NCI-H146 treated with DMSO at 0.1 percent for 48 hours (cell line): ENCODE results near the gene PCNX2.

ENCODE experiments used
- DNase-seq: peaks from one replicate; lab custom pipeline; 2025; ENCODE audit not compliant: unreplicated experiment; lab: John Stamatoyannopoulos, UW

PCNX2 gene, protein sequence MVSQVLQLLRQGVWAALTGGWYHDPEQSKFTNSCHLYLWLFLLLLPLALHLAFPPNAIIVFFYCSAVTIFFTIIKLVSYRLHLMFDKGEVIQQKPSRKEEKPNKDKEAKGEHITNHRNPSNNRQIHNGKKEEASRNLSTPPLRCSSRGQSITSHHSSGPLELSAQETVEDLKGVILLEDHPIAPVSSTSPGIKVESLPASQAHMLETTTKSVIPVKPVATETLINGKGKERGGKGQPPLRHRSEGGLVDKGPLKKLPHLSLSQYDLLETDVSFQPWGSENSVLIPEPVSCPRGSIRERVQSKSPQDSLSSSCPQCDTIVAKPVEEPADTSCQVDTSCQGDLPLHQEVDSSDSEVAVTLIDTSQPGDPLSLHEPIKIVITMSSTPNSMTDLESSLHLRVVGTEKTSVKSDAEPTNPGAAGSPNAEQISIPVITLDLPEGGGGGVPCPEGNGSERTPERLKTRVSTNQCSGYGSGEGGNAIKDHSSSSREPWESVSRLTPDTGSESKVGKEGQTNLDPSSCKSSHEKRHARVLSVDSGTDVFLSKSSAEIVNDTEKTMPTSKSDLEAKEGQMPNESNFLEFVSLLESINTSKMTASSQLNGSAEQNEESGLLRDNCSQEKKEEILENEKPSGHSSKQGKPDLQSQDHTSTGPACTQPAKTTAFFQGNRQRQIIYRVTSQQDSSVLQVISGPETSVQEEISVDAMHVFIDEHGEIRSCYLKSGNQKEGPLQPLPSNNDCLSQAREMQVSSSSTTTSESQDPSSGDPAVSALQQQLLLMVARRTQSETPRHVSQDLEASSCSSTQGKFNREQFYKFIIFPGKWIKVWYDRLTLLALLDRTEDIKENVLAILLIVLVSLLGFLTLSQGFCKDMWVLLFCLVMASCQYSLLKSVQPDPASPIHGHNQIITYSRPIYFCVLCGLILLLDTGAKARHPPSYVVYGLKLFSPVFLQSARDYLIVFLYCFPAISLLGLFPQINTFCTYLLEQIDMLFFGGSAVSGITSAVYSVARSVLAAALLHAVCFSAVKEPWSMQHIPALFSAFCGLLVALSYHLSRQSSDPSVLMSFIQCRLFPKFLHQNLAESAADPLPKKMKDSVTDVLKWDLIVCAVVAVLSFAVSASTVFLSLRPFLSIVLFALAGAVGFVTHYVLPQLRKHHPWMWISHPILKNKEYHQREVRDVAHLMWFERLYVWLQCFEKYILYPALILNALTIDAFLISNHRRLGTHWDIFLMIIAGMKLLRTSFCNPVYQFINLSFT (N-terminal part only)

DNA sequence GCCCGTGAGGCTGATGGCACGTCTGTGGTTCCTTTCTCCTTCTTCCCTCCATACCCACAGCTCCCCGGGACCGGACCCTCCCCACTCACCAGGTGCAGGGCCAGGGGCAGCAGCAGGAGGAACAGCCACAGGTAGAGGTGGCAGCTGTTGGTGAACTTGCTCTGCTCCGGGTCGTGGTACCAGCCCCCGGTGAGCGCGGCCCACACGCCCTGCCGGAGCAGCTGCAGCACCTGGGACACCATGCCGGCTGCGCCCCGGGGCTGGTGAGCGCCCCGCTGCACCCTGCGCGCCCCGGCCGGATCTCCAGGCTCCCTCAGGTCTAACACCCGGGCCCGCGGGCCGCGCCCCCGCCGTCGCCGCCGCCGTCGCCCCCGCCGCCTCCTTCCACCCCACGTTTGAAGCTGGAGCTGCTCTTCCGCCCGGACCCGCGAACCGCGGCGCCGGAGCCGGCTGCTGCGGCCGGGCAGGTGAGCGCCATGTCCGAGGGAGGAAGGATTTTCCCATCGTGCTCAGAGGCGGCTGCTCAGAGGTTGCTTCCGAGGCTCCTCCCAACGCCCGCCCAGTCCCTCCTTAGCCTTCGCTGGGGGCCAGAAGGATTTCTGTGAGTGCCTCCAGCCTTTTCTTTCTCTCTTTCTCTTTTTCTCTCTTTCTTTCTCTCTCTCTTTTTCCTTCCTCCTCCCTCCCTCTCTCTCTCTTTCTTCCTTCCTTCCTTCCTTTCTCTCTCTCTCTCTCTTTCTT, at the start of gene PCNX2:
TSS of gene PCNX2 (minus strand) at position 489 of the 738 bp plus-strand sequence. CDS start at position 242, 247 bp downstream.
- DNase-seq = peak; percentile 77

DNA sequence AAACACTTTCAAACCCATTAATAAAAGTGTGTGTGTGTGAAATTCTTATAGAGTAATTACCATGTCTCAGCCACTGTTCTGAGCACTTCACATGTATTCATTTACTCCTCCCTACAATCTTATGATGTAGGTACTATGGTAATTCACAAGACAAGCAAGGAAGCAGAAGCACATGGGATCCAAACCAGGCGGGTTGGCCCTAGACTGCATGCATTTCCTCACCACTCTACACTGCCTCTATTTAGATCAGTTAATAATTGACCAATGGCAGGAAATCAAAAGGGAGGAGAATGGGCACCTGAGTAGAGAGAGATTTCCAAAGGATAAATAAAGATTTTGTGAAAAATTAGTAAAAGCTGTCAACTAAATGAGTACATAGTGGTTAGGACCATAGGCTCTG, 47.7 kb upstream of the PCNX2 start:
- no peak for DNase-seq

DNA sequence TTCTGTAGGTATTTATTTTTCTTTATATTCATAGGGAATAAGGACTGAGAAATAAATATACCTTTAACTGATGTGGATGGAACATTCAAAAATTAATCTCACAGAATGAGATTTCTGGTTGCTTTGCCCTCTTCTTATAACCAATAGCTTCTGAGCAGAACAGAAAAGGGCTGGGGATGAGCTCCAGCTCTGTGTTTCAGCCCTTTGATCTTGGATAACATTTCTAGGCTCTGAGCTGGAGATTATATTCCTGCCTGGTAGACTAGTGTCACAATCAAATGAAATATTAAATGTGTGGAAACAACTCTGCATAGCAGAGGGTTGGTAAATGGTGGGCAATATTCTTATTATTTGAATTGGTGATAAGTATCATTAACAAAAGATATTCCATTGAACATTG, 46.6 kb upstream of the PCNX2 start:
- no peak for DNase-seq

DNA sequence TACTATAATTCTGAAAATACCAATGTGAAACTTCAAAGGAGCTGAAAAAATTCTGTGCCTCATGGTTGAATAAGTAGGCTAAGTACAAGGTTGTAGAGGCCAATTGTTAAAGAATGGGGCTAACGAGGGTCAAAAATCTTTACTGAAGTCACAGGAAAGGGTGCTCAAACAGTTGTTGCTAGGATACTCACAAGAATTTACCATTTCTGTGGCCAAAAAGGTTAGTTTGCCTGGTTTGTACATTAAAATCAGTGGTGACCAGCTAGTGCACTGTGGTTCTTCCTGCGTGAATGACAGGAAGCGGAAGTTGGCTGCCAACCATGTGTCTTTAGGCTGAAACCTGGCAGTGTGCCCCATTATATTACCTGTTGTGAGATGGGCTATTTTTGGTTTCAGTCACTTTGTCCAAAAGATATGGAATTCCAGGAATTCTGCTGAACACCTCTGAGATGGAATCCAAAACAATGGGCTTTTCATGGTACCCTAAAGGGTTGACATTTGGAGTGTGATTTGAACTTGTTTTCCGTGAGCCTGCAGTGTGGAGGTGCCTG, 45.5 kb upstream of the PCNX2 start:
- no peak for DNase-seq

DNA sequence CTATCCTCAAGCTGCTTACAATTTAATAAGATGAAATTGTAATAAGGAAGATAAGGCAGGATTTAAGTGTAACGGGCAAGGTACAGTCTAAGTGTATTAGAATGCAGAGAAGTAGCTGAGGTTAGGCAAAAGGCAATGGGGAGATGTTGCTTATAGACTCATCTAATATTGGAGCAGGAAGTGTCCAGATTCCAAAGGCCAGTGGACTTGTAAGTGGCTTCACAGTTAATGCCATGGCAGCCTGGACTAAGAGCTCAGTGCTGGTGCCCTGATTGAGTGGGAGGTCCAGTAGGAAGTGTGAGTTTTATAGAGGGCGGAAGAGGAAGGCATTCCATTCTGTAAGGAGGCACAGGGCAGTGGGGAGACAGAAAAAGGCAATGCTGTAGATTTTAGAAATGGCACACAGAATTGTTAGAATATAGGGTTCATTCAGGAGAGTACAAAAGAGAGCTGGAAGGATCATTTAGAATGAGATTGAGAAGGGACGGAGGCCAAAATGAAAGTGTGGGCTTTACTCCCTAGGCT, 44.6 kb upstream of the PCNX2 start:
- no peak for DNase-seq

DNA sequence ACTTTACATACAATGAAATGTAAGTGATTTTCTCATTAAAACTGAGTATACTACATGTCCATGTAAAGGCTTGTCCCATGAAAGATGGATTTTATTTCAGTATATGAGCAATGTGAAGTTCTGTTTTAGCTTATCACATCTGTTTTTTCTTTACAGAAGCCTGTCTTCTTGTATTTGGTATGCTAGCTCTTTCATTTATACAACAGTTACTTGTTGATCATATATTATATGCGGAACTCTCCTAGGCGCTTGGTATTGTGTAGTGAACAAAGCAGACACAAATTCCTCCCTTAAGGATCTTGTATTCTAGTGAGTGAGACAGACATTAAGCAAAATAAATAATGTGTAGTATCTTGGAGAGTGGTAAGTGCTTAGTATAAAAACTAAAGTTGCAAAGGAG, 42.6 kb upstream of the PCNX2 start:
- DNase-seq = no peak

DNA sequence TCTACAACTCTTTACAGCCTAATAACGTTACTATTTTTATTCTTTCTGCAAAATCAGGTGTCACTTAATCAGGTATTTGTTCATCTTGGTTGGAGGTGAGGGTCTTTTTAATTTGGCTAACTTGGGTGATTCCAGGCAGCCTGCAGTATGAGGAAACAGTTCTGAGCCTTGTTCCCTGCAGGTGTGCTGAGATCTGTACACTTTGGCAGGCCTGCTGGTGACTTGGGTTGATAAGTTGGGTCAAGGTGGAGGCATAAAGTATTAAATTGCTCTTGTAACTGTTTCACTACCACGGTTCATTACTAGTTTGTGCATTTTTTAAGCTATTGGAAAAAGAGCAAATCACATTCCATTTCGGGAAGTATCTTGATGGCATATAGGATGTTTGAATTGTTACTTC, 42.0 kb upstream of the PCNX2 start:
- no peak for DNase-seq

DNA sequence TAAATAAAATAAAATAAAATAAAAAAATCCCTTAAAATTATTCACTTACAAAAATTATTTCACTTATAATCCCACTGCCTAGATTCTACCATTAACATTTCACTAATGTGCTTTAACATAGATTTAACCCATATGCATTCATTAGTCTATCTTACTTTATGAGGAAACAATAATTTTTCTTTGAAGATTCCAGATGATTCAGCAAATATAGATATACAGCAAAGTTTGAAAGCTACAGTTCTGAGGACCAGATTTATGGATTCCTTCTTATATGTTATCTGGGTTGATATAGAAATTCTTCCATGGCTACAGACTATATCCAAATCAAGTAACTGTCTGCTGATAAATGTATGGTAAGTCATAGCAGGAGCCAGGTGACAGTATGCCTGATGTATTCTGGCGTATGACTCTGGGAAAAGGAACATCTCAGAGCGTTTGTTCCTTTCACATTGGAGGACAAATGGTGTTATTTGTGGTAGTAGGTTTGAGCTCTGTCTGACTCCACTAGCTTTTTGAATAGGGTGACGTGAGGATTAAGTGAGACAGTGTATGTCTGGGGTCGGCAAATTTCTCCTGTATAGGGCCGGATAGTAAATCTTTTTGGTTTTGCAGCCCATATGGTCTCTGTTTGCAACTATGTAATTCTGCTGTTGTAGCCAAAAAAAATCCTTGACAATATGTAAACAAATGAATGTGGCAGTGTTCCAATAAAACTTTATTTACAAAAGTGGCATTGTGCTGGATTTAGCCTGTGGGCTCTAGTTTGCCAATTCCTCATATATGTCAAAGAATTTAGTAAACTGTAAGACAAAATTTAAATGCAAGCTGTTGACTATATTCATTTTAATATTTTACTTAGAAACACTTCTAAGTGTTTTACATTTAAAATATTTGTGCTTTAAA, 41.3 kb upstream of the PCNX2 start:
- no peak for DNase-seq

DNA sequence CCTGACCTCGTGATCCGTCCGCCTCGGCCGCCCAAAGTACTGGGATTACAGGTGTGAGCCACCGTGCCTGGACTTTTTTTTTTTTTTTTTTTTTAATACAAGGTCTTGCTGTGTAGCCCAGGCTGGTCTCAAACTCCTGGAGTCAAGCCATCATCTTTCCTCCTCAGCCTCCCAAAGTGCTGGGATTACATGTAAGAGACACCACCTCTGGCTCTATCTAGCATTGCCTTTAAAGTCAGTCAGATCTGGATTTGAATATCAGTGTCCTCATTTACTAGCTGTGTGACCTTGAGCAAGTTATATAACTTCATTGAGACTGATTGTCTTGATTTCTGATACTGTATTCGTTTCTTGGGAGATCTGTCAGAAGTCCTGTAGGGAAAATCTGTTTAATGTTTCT, 38.6 kb upstream of the PCNX2 start:
- DNase-seq = no peak

DNA sequence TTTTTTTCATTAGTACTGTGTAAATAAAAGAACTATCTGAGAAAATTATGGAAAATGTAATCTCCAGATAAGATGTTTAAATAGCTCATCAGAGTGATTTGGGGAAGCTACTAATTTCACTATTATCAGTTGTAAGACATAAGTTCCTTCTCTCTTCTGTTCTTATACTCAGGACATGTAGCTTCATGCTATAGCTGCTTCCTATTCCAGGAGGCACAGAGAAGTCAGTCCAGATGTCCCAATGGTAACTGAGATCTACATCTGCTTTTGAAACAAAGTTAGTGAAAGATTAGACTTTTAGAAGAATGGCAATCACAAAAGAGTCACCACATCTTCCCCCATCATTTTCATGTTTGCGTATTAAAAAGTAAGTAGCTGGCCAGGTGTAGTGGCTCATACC, 37.6 kb upstream of the PCNX2 start:
- no peak for DNase-seq

DNA sequence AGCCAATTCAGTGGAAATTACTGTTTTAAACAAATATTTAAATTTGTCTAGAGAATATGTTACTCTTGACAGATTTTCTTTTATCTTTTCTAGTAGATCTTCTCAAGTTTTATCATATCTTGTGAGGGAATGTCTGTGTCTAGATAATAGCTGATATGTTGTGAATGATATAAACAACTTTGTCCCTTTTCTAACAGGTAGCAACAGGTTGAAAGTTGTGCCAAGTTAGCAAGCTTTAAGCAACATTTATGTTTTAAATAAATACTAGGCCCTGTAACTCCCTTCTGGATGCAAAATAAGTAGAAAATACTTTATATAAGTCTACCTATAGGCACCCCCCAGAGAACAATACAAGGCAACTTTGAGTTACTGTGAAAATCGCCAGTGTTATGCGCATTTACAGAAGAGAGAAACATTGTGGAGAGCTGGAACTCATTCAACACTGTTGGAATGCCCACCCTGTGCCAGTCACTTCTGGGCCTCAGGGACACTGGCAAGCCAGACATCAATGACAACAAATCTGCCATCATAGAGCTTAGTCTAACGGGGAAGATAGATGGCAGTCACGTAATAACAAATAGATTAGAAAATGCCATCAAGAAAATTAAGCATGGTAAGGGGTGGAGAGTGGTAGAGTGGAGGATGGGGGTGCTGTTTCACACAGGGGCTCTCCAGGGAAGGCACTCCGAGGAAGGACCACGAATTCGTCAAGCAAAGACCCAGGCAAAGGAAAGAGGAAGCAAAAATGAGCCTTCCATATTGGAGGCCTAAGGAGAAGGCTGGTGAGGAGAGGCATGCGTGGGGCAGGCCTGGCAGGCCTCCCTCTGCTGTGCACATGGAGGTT, 36.4 kb upstream of the PCNX2 start:
- no peak for DNase-seq

DNA sequence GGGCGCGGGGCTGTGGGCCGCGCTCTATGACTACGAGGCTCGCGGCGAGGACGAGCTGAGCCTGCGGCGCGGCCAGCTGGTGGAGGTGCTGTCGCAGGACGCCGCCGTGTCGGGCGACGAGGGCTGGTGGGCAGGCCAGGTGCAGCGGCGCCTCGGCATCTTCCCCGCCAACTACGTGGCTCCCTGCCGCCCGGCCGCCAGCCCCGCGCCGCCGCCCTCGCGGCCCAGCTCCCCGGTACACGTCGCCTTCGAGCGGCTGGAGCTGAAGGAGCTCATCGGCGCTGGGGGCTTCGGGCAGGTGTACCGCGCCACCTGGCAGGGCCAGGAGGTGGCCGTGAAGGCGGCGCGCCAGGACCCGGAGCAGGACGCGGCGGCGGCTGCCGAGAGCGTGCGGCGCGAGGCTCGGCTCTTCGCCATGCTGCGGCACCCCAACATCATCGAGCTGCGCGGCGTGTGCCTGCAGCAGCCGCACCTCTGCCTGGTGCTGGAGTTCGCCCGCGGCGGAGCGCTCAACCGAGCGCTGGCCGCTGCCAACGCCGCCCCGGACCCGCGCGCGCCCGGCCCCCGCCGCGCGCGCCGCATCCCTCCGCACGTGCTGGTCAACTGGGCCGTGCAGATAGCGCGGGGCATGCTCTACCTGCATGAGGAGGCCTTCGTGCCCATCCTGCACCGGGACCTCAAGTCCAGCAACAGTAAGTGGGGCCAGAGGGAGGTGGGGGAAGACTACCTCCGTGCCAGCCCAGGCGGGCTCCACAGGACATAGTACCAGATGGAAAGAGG, 32.8 kb upstream of the PCNX2 start:
- peak; percentile 25 for DNase-seq

DNA sequence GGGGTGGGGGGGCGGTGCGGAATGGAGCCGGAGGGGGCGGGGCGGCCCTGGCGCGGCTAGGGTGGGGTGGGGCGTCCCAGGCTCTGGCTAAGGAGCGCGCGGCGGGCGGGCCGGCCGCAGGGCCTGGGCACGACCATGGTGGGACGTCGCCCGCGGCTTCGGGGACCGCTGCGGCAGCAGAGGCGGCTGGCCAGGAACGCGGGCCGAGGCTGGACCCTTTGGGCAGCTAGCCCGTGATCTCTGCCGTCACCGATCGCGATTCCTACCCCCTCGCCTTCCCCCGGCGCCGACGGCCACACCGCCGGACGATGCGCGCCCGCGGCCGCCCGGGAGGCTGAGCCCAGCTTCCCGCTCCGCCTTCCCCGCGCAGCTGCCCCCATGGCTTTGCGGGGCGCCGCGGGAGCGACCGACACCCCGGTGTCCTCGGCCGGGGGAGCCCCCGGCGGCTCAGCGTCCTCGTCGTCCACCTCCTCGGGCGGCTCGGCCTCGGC, 32.2 kb upstream of the PCNX2 start, which contains the start of gene MAP3K21:
TSS of gene MAP3K21 (plus strand) at position 74 of the 491 bp plus-strand sequence. CDS start at position 379, 305 bp downstream.
- no peak for DNase-seq

DNA sequence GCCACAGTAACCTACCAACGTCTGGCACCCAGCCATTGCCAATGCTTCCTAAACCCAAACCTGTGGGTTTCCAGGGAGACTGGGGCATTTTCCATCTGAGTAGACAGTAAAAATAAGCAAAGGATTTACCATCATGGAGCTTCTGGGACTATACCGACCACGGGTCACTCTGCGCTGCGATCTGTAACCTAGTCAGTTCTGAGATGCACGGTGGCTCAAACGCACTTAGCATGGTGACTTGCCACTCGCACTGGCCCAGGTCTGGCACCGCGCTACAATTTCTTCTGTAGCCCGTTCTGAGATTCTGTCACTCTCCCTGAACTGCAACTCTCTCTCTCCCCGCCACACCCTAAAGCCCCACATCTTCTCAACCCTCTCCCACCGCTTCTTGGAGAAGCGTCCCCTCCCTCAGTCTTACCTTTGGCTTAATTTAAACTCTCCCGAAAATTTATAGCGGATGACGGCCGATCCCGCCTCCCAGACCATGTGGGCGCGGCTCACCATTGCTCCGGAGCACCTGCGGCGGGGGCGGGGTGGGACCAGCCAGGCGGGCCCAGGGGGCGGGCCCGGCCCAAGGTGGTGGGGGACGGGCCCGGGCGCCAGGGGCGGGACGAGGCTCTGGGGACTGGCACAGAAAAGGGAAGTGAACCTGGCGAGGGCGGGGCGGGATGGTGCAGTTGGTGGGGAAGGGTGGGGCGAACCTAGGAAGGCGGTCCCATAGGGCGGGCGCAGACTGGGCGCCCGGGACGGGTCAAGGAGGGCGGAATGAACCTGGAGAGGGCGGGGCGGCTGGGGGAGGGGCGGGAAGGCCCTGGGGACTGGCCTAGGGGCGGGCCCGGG, 31.5 kb upstream of the PCNX2 start:
- peak; percentile 89 for DNase-seq

DNA sequence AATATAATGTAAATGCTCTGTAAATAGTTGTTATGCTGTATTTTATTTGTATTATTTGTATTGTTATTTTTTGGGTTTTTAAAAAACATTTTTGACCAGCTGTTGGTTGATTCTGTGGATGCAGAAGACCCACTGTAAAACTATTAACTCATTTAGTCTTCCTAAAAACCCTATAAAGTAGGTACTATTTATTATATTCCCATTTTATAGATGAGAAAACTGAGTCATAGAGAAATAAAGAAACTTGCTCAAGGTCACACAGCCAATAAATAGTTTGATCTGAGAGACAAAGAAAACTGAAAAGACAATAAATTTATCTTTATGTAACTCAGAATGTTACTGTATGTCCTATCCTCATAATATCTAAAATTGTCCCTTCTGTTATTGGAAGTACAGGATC, 30.8 kb upstream of the PCNX2 start:
- DNase-seq = no peak

DNA sequence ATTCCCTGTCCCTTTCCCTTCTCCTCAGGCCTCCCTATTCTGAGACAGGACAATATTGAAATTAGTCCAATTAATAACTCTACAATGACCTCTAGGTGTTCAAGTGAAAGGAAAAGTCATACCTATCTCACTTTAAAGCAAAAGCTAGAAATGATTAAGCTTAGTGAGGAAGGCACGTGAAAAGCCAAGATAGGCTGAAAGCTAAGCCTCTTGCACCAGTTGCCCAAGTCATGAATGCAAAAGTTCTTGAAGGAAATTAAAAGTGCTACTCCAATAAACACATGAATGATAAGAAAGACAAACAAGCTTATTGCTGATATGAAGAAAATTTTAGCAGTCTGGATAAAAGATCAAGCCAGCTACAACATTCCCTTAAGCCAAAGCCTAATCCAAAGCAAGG, 28.2 kb upstream of the PCNX2 start:
- no peak for DNase-seq
